ENCODE measurements around the gene PHLPP1. TPM values are rescaled to one million over a fixed set of nuclear protein-coding genes. Genes with fewer than 3 reads are reported as not detected.
A peak's percentile ranks its signal among the peaks of the same experiment; 100 is the strongest.

Gene PHLPP1
- total RNA-seq, 1 experiment from 2014 or later = 28.0 TPM

DNA sequence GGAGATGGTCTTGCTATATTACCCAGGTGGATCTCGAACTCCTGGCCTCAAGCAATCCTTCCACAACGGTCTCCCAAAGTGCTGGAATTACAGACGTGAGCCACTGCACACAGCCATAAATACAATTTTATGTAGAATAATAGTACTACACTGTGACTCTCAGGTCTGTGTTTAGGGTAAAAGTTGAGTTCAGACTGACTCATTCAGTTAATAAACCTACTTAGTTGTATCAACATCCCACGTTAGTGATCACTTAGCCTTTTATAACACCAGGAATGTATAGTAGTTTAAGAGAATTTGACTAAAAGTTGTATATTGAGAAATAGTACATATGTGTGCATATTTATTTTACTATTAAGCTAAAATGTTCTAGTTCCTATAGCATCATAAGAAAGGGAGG is 237.5 kb downstream of the PHLPP1 start:
- no peak for DNase-seq

GRCh38 chr18:62953663-62954062 is 238.3 kb downstream of the PHLPP1 start:
- Mint-ChIP-seq H3K36me3 (ENCODE audit: insufficient read depth, unreplicated experiment) (no peaks in the 10 kb centered on the region), H3K27ac (ENCODE audit: unreplicated experiment) (no peak overlapping the region), H3K9me3 (ENCODE audit: low read depth, unreplicated experiment) (no peaks in the 10 kb centered on the region), H3K4me3 (ENCODE audit: low read depth, unreplicated experiment) (no peak overlapping the region), H3K27me3 (ENCODE audit: unreplicated experiment) (no peaks in the 10 kb centered on the region), H3K4me1 (ENCODE audit: low read depth, unreplicated experiment) (peaks cover 12% of the 10 kb centered on the region)
- TF ChIP-seq, protein P1, sequence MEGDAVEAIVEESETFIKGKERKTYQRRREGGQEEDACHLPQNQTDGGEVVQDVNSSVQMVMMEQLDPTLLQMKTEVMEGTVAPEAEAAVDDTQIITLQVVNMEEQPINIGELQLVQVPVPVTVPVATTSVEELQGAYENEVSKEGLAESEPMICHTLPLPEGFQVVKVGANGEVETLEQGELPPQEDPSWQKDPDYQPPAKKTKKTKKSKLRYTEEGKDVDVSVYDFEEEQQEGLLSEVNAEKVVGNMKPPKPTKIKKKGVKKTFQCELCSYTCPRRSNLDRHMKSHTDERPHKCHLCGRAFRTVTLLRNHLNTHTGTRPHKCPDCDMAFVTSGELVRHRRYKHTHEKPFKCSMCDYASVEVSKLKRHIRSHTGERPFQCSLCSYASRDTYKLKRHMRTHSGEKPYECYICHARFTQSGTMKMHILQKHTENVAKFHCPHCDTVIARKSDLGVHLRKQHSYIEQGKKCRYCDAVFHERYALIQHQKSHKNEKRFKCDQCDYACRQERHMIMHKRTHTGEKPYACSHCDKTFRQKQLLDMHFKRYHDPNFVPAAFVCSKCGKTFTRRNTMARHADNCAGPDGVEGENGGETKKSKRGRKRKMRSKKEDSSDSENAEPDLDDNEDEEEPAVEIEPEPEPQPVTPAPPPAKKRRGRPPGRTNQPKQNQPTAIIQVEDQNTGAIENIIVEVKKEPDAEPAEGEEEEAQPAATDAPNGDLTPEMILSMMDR (IDR thresholded peaks at IDR 0.05; ENCODE audit: unreplicated experiment) = no peak
- no TSS peak for BruUV-seq (replicated peaks)
- no peak for DNase-seq
- CTCF ChIA-PET = no interaction called here
- intact Hi-C loops (cut with micrococcal nuclease; ENCODE audit: unreplicated experiment) = no loop called here

More for the DNA sequence above, 237.5 kb downstream of the PHLPP1 start:
- CTCF ChIA-PET = no interaction called here
- no peak overlapping the region for H3K27ac Mint-ChIP-seq (ENCODE audit: unreplicated experiment)
- H3K4me3 Mint-ChIP-seq (ENCODE audit: low read depth, unreplicated experiment) = no peak overlapping the region
- H3K27me3 Mint-ChIP-seq (ENCODE audit: unreplicated experiment) = no peaks in the 10 kb centered on the region
- no TSS peak for BruUV-seq (replicated peaks)
- peaks cover 12% of the 10 kb centered on the region for H3K4me1 Mint-ChIP-seq (ENCODE audit: low read depth, unreplicated experiment)
- no peaks in the 10 kb centered on the region for H3K36me3 Mint-ChIP-seq (ENCODE audit: insufficient read depth, unreplicated experiment)
- intact Hi-C loops (cut with micrococcal nuclease; ENCODE audit: unreplicated experiment) = no loop called here
- TF ChIP-seq, protein P1 (IDR thresholded peaks at IDR 0.05; ENCODE audit: unreplicated experiment) = no peak
- no peaks in the 10 kb centered on the region for H3K9me3 Mint-ChIP-seq (ENCODE audit: low read depth, unreplicated experiment)

- BruUV-seq (replicated peaks) = no TSS peak
- Mint-ChIP-seq H3K27ac (ENCODE audit: unreplicated experiment) (no peak overlapping the region), H3K36me3 (ENCODE audit: insufficient read depth, unreplicated experiment) (no peaks in the 10 kb centered on the region), H3K27me3 (ENCODE audit: unreplicated experiment) (no peaks in the 10 kb centered on the region), H3K4me1 (ENCODE audit: low read depth, unreplicated experiment) (peaks cover 12% of the 10 kb centered on the region), H3K4me3 (ENCODE audit: low read depth, unreplicated experiment) (no peak overlapping the region), H3K9me3 (ENCODE audit: low read depth, unreplicated experiment) (no peaks in the 10 kb centered on the region)
- TF ChIP-seq, protein P1 (IDR thresholded peaks at IDR 0.05; ENCODE audit: unreplicated experiment) = no peak
- DNase-seq = no peak
- CTCF ChIA-PET = no interaction called here
- intact Hi-C loops (cut with micrococcal nuclease; ENCODE audit: unreplicated experiment) = no loop called here
Measured at GRCh38 chr18:62954366-62954765, 239.0 kb downstream of the PHLPP1 start.

DNA sequence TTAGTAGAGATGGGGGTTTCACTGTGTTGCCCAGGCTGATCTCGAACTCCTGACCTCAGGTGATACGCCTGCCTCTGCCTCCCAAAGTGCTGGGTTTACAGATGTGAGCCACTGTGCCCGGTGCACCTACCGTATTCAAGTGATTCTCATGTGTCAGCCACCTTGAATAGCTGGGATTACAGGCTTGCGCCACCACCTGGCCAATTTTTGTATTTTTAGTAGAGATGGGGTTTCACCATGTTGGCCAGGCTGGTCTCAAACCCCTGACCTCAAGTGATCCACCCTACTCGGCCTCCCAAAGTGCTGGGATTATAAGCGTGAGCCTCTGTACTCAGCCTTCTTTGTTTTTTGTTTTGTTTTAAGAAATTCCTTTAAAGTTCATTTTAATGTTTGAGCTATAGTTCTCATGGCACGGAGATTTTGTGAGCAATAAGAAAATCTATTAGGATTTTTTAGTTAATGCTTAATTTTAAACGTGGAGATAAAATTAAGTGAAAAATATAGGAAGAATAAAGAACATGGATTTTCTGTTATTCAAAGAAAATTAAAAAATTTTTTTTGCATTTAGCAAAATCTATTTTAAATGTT is 242.6 kb downstream of the PHLPP1 start:
- Mint-ChIP-seq H3K36me3 (ENCODE audit: insufficient read depth, unreplicated experiment) (no peaks in the 10 kb centered on the region), H3K4me1 (ENCODE audit: low read depth, unreplicated experiment) (peaks cover 11% of the 10 kb centered on the region), H3K4me3 (ENCODE audit: low read depth, unreplicated experiment) (no peak overlapping the region), H3K27ac (ENCODE audit: unreplicated experiment) (no peak overlapping the region), H3K27me3 (ENCODE audit: unreplicated experiment) (no peaks in the 10 kb centered on the region), H3K9me3 (ENCODE audit: low read depth, unreplicated experiment) (no peaks in the 10 kb centered on the region)
- TF ChIP-seq, protein P1 (IDR thresholded peaks at IDR 0.05; ENCODE audit: unreplicated experiment) = peak; percentile 70
- no TSS peak for BruUV-seq (replicated peaks)
- DNase-seq = peak; percentile 75
- CTCF ChIA-PET = interaction anchor here (0.5 to 1.6 kb wide), 9 partner anchors 15 to 276 kb away, joined by 3 to 7 read pairs (median 4); partner anchors contain the start of gene PHLPP1
- intact Hi-C loops (cut with micrococcal nuclease; ENCODE audit: unreplicated experiment) = loop anchor here (1.0 kb wide), 1 partner anchor 241 kb away; no protein-coding TSS in a partner anchor

All from Calu3 (cell line).